Left colon (tissue), 2 donors: ENCODE data around the gene GMPPA. TPM values are rescaled to one million over a fixed set of nuclear protein-coding genes. Genes with fewer than 3 reads are reported as not detected.
A peak's percentile ranks its signal among the peaks of the same experiment; 100 is the strongest.

Experiments
- ATAC-seq: fragments of 200-7000 bp; cut with Tn5 transposase; one replicate; pipeline ENCODE4 v1.9.1; 2020; ENCODE audit warnings: mild to moderate bottlenecking, moderate library complexity
- DNase-seq, 2 donors: peaks; one replicate each; pipeline ENCODE4 v3.0.0-alpha.2; 2020
- intact Hi-C, 2 donors: fragments of 100-400 bp; cut with DNase I in 1 of 2; cut with micrococcal nuclease in 1 of 2; formaldehyde crosslinking; loops; one replicate each; pipeline versions ENCODE4 v1.11.2 to v1.14.0; 2022; cut with DNase I, micrococcal nuclease
- total RNA-seq, 2 donors: library from RNA; stranded (reverse); fragmentation: NEBNext Ultra II Directional; extraction: Animal tissue kit (Norgen Biotek cat#: 25700); gene quantifications; one replicate each; pipeline ENCODE4 v1.2.1, GENCODE V29; 2021
- donor health status: DM: no; HTN: no; CAD: no.
- donor health status: DM: yes; HTN: yes; CAD: no.

Gene GMPPA
- total RNA-seq, 2 donors from 2014 or later: 44.8 to 56.1 TPM

DNA sequence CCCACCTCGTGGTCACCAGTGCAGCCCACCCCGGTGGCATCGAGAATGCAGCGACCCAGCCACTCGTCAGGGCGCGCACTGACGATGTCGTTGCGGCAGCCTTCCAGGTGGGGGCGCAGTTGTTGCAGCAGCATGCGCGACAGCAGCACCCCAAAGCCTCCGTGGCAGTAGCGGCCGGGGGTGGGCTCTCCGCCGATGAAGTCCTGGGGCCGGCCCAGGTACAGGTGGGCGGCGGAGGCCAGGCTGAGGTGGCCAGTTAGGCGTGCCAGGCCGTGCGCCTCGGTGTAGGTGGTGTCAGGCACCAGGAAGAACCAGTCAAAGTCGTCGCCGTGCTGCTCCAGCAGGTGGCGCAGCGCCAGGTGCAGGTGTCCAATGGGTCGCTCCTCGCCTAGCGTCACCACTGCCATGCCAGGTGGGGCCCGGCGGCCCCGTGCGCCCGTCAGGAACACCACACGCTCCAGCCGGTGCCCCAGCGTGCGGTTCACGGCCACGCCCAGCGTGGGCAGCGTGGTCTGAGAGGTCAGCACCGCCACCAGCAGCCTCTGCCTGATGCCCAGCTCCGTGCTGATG lies 43.0 kb downstream of the GMPPA start:
- DNase-seq (peak; percentile 88 to 93), ATAC-seq (peak; percentile 61)
- intact Hi-C loops: loop anchor here in 1 of 2 donors (10.0 kb wide), 1 partner anchor 103 kb away; no protein-coding TSS in a partner anchor

DNA sequence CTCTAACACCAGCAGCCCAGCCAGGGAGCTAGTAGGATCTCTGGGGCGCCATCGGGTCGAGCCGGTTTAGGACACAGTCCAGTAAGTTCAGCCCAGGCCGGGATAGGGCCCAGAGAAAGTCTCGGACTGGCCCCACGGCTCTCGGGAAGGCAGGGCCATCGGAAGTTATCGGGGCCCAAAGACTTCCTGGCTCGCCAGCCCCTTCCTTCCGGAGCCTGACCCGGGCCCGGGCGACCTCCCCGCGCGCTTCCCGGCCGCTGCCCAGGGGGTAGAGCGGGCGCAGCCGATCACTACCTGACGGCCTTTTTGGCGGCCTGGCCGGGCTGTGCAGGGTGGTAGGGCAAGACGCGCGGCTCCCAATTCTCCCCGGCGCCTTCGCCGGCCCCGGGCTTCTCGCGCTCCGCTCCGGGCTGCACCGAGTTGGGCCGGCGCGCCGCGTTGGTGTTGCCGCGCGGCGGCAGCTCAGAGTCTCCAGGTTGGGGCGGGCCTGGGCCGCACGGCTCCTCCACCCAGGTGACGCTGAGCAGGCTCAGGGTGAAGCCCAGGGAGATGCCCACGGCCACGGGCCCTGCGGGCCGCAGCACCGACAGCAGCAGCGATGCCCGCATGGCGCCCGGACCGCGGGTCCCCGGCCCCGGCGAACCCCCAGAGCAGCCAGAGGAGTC lies 44.4 kb downstream of the GMPPA start:
- intact Hi-C loops: loop anchor here in 1 of 2 donors (10.0 kb wide), 1 partner anchor 102 kb away; no protein-coding TSS in a partner anchor
- DNase-seq (peak; percentile 45), ATAC-seq (peak; percentile 58)

DNA sequence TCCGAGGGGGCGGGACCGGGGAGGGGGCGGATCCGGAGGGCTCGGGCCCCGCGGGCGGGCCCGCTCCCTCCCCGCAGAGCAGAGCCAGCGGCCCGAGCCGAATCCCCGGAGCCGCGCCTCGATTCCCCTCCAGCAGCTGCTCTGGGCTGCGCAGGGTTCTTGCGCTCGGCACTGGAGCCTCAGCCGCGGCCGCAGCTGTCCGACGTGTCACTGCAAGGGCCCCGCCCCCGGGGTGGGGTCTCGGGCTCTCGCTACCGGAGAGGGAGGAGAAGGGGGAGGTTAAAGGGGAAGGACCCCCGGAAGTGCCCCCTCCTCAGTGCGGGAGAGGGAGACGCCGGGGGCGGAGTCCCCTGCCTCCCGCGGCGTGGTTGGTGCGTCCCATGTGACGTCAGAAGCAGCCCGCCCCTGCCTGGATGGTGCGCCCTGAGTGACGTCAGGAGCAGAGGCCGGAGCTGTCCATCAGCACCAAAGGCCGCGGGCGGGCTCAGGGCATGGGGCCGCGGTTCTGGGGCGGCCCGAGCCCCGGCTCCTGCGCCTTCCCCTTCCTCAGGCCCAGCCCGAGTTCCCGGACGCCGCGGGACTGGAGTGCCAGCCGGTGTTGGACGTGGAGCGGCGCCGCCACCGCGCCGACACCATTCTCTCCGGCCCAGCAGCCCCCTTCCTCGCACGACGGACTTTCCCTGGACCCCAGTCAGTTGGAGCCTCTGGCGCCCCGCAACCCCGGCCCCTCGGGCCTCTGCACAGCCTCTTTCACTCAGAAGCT lies 45.1 kb downstream of the GMPPA start, which contains the start of the genes CHPF and TMEM198:
CHPF (minus strand) TSS at position 214 of the 763 bp plus-strand sequence. CDS start 271 bp downstream, outside the sequence.
TMEM198 (plus strand) TSS at position 433 of the 763 bp plus-strand sequence. CDS start 700 bp downstream, outside the sequence.
- peak; percentile 85 for ATAC-seq
- DNase-seq: peak; percentile 98
- intact Hi-C loops: loop anchor here in 1 of 2 donors (10.0 kb wide), 1 partner anchor 101 kb away; no protein-coding TSS in a partner anchor

DNA sequence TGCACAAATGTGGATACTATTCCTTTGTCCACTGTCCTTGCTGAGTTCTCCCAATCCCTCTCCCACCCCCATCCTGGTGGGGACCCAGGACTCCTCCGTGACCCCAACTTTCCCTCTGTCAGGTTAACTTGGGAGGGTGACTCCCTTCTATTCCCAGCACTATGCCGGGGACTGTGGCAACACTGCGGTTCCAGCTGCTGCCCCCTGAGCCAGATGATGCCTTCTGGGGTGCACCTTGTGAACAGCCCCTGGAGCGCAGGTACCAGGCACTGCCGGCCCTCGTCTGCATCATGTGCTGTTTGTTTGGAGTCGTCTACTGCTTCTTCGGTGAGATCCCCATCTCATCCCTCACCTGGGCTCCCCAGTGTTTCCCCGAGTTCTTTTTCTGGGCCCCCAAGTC lies 45.9 kb downstream of the GMPPA start:
- no peak for DNase-seq
- intact Hi-C loops: loop anchor here in 1 of 2 donors (10.0 kb wide), 1 partner anchor 100 kb away; no protein-coding TSS in a partner anchor

DNA sequence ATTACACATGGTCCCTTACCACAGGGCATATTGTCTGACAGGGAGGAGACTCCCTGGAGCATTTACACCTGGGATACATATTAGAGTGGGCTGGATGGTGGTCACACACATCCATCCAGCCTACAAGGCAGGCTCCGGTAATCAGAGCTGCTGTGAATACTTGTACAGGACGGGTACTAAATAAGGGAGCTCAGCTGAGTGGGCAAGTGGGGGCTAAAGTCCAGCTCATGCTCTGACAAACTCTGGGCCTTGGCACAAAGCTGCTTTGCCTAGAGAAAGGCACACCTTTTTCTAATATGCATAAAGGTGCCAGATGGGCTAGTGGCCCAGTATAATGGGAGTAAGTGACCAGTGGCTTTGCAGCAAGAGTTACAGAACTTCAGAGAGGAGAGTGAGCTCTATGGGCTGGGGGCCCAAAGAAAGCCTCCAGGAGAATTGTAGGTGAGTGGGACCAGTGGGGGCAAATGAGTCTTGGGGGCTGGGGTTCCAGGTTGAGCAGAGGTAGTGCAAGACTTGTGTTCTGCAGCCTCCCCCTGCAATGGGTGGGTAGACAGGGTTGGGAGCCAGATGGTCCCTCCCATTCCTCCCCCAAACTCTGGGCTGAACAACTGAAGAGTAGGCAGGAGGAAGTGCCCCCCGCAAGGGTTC lies 46.7 kb downstream of the GMPPA start:
- intact Hi-C loops: loop anchor here in 1 of 2 donors (10.0 kb wide), 1 partner anchor 99 kb away; no protein-coding TSS in a partner anchor
- DNase-seq (no peak), ATAC-seq (no peak)

More for the DNA sequence above, 45.9 kb downstream of the GMPPA start:
- no peak for ATAC-seq

DNA sequence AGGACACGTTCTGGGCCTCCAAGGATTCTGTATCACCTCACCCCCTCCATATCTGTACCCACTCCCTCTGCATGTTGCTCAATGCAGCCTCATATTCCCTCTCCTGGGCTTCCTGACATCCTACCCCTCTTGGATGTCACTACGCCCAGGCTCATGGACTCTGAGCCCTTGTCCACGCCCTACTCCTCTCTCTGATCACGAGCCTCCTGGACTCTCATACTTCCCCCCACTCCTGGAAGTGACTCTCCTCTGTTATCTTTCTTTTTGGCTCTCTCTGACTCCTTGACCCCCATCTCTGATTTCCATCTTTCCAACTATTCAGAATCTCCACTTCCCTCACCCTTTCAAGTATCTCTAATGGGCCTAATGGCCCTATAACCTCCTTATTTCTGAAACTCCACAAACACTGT lies 47.3 kb downstream of the GMPPA start:
- ATAC-seq: peak; percentile 7
- DNase-seq: no peak
- intact Hi-C loops: loop anchor here in 1 of 2 donors (10.0 kb wide), 1 partner anchor 99 kb away; no protein-coding TSS in a partner anchor

DNA sequence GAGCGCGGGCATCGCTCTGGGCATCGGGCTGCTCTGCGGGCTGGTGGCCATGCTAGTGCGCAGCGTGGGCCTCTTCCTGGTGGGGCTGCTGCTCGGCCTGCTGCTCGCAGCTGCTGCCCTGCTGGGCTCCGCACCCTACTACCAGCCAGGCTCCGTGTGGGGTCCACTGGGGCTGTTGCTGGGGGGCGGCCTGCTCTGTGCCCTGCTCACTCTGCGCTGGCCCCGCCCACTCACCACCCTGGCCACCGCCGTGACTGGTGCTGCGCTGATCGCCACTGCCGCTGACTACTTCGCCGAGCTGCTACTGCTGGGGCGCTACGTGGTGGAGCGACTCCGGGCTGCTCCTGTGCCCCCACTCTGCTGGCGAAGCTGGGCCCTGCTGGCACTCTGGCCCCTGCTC lies 48.9 kb downstream of the GMPPA start:
- DNase-seq: no peak
- ATAC-seq: no peak
- intact Hi-C loops: loop anchor here in 1 of 2 donors (10.0 kb wide), 1 partner anchor 97 kb away; no protein-coding TSS in a partner anchor

DNA sequence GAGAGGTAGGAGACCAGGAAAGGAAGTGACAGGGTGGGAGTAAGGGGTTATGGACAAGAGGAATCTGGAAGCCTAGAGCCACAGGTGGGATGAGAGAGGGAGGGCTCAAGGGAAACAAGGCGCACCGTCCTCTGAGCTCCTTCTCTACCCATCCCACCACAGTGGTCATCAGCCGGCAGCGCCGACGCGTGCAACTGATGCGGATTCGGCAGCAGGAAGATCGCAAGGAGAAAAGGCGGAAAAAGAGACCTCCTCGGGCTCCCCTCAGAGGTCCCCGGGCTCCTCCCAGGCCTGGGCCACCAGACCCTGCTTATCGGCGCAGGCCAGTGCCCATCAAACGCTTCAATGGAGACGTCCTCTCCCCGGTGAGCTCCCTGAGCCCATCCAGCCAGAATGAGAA lies 50.3 kb downstream of the GMPPA start:
- intact Hi-C loops: loop anchor here in 1 of 2 donors (10.0 kb wide), 1 partner anchor 96 kb away; no protein-coding TSS in a partner anchor
- DNase-seq (no peak), ATAC-seq (no peak)

DNA sequence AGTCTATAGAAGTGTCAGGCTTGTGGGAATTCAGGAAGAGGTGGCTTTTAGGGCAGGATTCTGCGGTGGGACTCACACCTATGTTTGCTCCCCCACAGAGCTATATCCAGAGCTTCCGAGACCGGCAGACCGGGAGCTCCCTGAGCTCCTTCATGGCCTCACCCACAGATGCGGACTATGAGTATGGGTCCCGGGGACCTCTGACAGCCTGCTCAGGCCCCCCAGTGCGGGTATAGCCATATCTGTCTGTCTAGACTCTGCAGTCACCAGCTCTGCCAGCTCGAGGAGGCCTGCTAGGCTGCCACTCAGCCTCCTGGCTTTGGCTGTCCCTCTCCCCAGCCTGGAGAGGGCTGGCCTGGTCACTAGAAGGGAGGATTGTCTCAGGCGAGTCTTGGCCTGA lies 50.9 kb downstream of the GMPPA start:
- ATAC-seq (no peak), DNase-seq (no peak)
- intact Hi-C loops: loop anchor here in 1 of 2 donors (10.0 kb wide), 1 partner anchor 95 kb away; no protein-coding TSS in a partner anchor

DNA sequence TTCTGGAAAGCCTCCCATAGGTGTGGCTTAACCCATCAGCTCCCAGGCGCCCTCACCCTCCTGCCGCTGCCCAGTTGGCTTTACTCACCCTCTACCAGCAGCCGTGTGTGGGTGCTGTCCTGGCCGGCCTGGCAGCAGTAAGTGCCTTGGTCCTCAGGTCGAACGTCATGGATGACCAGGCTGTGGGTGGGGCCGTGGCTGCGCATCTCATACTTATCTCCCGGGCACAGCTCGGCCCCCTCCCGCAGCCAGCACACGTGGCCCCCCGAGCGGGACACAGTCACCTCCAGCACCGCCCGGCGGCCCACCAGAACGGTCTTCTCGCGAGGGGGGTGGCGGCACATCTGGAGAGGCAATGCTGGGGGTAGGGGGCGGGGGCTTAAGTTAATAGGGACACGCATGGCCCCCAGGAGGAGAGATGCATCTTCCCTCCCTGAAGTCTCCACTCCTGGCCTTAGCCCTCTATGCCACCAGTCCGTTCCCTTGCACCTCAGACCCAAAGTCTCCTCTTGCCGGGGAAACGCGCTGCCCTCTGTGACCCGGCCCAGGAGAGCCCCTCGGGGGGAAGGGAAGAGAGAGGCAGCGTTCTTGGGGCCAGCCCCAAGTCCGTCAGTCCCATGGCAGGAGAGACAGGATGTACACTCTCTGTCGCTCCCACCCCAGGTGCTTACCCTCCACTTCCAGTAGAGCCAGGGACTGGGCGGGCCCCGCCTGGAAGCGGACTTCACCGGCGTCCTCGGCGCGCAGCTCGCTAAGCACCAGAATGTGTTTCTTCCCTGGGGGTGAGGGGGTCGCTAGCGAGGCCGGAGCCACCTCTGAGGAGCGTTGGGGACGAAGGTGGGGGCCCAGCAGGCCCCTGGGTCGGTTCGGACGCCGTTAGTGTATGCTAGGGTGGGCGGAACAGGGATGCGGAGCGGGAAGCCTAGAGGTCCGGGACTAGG lies 53.0 kb downstream of the GMPPA start:
- DNase-seq: no peak
- intact Hi-C loops: no loop called here
- peak; percentile 19 for ATAC-seq

DNA sequence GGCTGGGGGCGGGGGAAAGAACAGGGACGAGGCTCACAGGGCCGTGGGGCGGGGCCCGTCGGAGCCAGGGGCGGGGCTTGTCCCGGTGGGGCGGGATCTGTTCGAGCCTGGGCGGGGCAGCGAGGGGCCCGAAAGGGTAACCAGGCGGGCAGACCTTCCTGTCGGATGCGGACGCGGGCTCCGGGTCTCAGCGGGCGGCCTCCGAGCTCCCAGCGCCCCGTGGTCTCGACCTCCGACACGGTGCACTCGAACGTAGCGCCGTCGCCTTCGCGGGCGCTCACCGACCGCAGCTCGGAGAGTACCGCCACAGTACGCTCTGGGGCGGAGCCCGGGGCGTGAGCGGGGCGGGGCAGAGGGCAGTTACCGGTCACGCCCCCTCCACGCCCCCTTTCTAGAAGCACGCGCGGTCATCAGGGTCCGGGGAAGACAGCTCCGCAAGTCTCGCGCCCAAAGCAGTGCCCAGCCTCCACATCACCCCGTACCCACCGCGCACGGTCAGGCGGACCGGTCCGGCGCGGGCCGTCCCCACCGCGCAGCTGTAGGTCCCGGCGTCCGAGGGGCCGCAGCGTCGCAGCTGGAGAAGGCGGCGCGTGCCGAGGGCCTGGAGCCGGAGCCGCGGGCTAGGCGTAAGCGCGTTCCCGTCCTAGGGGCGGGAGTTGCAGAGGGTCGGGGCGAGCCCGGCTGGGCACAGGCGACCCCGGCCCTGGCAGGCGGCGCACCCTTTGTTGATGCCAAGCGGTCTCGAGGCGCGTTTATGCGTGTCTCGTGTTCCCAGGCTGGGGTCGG lies 53.9 kb downstream of the GMPPA start:
- intact Hi-C loops: no loop called here

DNA sequence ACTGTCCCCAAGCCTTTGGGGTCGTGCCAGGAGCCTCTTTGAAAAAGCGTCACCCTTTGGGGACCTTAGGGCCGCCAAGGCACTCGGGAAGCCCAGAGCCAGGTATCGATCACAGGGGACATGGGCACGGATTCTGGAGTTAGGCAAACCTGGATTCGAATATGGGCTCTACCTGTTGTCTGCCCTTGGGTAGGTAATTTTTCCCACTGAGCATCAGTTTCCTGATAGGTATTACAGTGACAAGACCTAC lies 54.4 kb downstream of the GMPPA start:
- intact Hi-C loops: no loop called here
- DNase-seq: no peak
- no peak for ATAC-seq

More for the DNA sequence above, 53.9 kb downstream of the GMPPA start:
- peak; percentile 82 to 93 for DNase-seq
- ATAC-seq: peak; percentile 97

DNA sequence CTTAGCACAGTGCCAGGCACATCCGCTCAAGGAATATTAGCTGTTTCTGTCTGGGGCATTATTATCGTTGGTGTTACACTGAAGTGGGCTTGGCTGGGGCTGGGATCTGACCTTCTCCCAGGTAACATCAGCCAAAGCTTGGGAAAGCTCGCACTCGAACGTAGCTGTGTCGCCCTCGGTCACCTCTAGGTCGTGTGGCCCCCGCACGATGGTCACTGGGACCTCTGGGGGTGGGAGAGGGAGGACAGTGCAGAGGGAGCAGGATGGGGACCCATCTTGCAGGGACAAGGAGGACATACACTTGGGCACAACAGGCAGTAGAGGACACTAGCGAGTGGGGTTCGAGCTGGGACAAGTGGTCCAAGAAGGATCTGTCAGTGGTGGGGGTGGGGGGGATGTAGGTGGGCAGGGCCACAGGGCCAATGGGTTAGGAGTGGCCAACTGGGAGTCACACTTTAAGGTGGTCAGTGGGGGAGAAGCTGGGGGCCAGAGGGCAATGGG lies 54.8 kb downstream of the GMPPA start:
- no peak for ATAC-seq
- DNase-seq: no peak
- intact Hi-C loops: no loop called here

DNA sequence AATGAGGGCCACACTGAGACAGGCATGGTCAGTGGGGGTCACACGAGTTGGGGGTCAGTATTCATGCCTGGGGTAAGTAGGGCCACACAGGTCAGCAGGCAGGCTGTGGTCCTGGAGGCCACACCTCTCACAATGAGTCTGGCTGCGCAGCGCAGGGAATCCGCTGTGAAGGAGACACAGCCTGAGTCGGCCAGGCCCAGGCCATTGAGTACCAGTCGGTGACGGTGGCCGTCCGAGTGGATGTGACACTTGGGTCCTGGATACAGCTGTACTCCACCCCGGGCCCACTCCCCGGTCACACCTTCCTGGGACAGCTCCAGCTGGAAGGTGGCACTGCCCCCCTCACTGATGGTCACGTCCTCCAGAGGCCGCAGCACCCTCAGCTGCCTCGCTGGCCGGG lies 55.7 kb downstream of the GMPPA start:
- no peak for DNase-seq
- ATAC-seq: no peak
- intact Hi-C loops: no loop called here

DNA sequence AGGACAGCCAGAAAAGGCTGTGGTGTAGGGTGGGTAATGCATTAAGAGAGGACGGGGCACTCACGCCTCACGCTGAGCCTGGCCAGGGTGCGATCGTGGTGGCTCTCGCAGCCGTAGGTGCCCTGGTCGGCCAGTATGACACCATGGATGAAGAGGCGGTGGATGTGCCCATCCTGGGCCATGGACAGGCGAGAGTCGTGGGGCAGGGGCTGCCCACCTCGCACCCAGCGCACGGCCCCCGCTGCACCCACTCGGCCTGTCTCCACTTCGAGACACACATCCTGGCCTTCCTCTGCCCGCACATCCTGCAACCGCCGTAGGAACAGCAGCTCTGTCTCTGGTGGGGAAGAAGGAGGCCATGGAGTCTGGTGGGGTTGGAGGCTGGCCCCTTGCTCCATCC lies 57.3 kb downstream of the GMPPA start:
- DNase-seq (no peak), ATAC-seq (no peak)
- intact Hi-C loops: no loop called here

DNA sequence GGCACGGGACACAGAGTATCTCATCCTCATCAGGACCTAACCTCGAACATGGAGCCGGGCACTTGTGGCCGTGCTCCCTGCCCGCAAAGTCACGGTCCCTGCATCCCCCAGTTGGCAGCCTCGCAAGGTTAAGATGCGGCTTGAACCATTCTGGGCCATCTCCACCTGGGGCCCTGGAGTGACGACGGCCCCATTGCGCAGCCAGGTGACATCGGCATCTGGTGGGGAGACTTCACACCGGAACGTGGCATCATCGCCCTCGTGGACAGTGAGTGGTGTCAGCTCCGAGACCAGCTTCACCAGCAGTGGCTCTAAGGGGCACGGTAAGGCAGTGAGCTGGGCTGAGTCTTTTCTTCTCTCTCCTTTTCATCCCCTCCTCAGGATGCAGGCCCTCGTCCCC lies 57.7 kb downstream of the GMPPA start:
- intact Hi-C loops: no loop called here
- ATAC-seq (no peak), DNase-seq (no peak)
